OCI-LY1 (cell line): Measurements from ENCODE around the gene TAS2R40.

Experiments used
- H2AFZ ChIP-seq: fragments of 200-600 bp; sonication (generic), shearing (Covaris generic); 2 replicates; pipeline ENCODE4 v1.6.0; 2014; ENCODE audit warnings: antibody characterized with exemption, mild to moderate bottlenecking, low read length
- H3F3A ChIP-seq: fragments of 200-600 bp; sonication (generic), shearing (Covaris generic); 2 replicates; pipeline ENCODE4 v1.6.0; 2014; ENCODE audit warnings: mild to moderate bottlenecking, antibody characterized with exemption, low read length, moderate library complexity; ENCODE audit not compliant: insufficient read depth
- H3K27ac ChIP-seq: fragments of 200-600 bp; sonication (generic); 2 replicates; pipeline ENCODE4 v1.5.1; 2014; ENCODE audit warnings: low read length, mixed run types, mild to moderate bottlenecking, low read depth; ENCODE audit not compliant: poor library complexity, severe bottlenecking
- H3K27me3 ChIP-seq: fragments of 200-600 bp; sonication (generic); 2 replicates; pipeline ENCODE4 v1.6.0; 2014; ENCODE audit warnings: antibody characterized with exemption, mild to moderate bottlenecking, low read length, moderate library complexity; ENCODE audit not compliant: insufficient read depth
- H3K36me3 ChIP-seq: fragments of 200-600 bp; sonication (generic); 2 replicates; pipeline ENCODE4 v1.6.1; 2014; ENCODE audit warnings: mild to moderate bottlenecking, antibody characterized with exemption, low read length, moderate library complexity, mixed read lengths; ENCODE audit not compliant: insufficient read depth
- H3K4me1 ChIP-seq: fragments of 200-600 bp; sonication (generic); 2 replicates; pipeline ENCODE4 v1.5.1; 2014; ENCODE audit warnings: mild to moderate bottlenecking, low read length, moderate library complexity; ENCODE audit not compliant: insufficient read depth, severe bottlenecking
- H3K4me2 ChIP-seq: fragments of 200-600 bp; sonication (generic), shearing (Covaris generic); 2 replicates; pipeline ENCODE4 v1.6.1; 2014; ENCODE audit warnings: low read length
- H3K4me3 ChIP-seq: fragments of 200-600 bp; sonication (generic); 2 replicates; pipeline ENCODE4 v1.5.1; 2014; ENCODE audit warnings: low read length, low read depth, mild to moderate bottlenecking, mixed read lengths; ENCODE audit not compliant: poor library complexity, severe bottlenecking
- H3K79me2 ChIP-seq: fragments of 200-600 bp; shearing (Covaris generic); 2 replicates; pipeline ENCODE4 v1.6.1; 2016; ENCODE audit warnings: mixed run types, low read length, mixed read lengths; ENCODE audit not compliant: insufficient read depth
- H3K9ac ChIP-seq: fragments of 200-600 bp; sonication (generic), shearing (Covaris generic); 2 replicates; pipeline ENCODE4 v1.6.1; 2014; ENCODE audit warnings: mild to moderate bottlenecking, low read length, mixed read lengths
- H3K9me2 ChIP-seq: fragments of 200-600 bp; sonication (generic), shearing (Covaris generic); 2 replicates; pipeline ENCODE4 v1.6.1; 2014; ENCODE audit warnings: low read depth, mild to moderate bottlenecking, low read length, mixed read lengths
- H3K9me3 ChIP-seq: fragments of 200-600 bp; shearing (Covaris generic); 2 replicates; pipeline ENCODE4 v1.6.1; 2014; ENCODE audit warnings: low read length, mixed read lengths
- H4K20me1 ChIP-seq: fragments of 200-600 bp; sonication (generic), shearing (Covaris generic); 2 replicates; pipeline ENCODE4 v1.6.0; 2016; ENCODE audit warnings: mild to moderate bottlenecking, low read length; ENCODE audit not compliant: insufficient read depth
- CTCF ChIP-seq: fragments of 200-600 bp; sonication (generic), shearing (Covaris generic); IDR thresholded peaks from 2 replicates; pipeline ENCODE4 v1.5.1; 2017; ENCODE audit warnings: mild to moderate bottlenecking, antibody characterized with exemption, low read length, moderate library complexity, mixed read lengths
- EZH2 ChIP-seq: fragments of 200-600 bp; sonication (generic), shearing (Covaris generic); IDR thresholded peaks from 2 replicates; pipeline ENCODE4 v1.8.0; 2017; ENCODE audit warnings: borderline replicate concordance, mixed run types, mild to moderate bottlenecking, antibody characterized with exemption, low read length, moderate library complexity, mixed read lengths

The TAS2R40 gene

DNA sequence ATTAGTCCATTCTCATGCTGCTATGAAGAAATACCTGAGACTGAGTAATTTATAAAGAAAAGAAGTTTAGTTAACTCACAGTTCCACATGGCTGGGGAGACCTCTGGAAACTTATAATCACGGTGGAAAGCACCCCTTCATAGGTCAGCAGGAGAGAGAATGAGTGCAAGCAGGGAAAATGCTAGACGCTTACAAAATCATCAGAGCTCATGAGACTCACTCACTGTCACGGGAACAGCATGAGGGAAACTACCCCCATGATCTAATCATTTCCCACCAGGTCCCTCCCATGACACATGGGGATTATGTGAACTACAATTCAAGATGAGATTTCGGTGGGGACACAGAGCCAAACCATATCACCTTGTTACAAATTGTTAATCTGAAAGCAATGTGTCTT, 22.8 kb upstream of the TAS2R40 start:
- Histone ChIP-seq H3F3A (no peaks in the 10 kb centered on the region), H3K4me3 (no peak overlapping the region), H3K9me3 (no peaks in the 10 kb centered on the region), H3K27me3 (no peaks in the 10 kb centered on the region; the same call in 1 of the 2 replicates), H3K27ac (no peak overlapping the region), H3K4me1 (no peaks in the 10 kb centered on the region), H3K4me2 (no peak overlapping the region), H3K36me3 (no peaks in the 10 kb centered on the region), H2AFZ (no peak overlapping the region), H3K9ac (no peak overlapping the region), H4K20me1 (no peaks in the 10 kb centered on the region), H3K9me2 (no peaks in the 10 kb centered on the region), H3K79me2 (no peaks in the 10 kb centered on the region)
- TF ChIP-seq EZH2 (no peak), CTCF (no peak)

GRCh38 chr7:143202161-143202560, 19.7 kb upstream of the TAS2R40 start:
- no peak overlapping the region for H3K4me3 ChIP-seq
- H3K9me3 ChIP-seq = no peaks in the 10 kb centered on the region
- H3K27ac ChIP-seq = no peak overlapping the region
- H3K36me3 ChIP-seq = no peaks in the 10 kb centered on the region
- H4K20me1 ChIP-seq = no peaks in the 10 kb centered on the region
- H3K9ac ChIP-seq = no peak overlapping the region
- H3K27me3 ChIP-seq = no peaks in the 10 kb centered on the region; the same call in 1 of the 2 replicates
- no peaks in the 10 kb centered on the region for H3K79me2 ChIP-seq
- H2AFZ ChIP-seq = no peak overlapping the region
- H3F3A ChIP-seq = no peaks in the 10 kb centered on the region
- H3K4me2 ChIP-seq = no peak overlapping the region
- no peaks in the 10 kb centered on the region for H3K9me2 ChIP-seq
- no peaks in the 10 kb centered on the region for H3K4me1 ChIP-seq
- TF ChIP-seq EZH2 = no peak
- no peak for TF ChIP-seq CTCF

- H3F3A ChIP-seq = no peaks in the 10 kb centered on the region
- TF ChIP-seq CTCF (no peak), EZH2 (no peak)
These were observed 18.5 kb upstream of the TAS2R40 start for GRCh38 chr7:143203386-143203785.

More at GRCh38 chr7:143203386-143203785, 18.5 kb upstream of the TAS2R40 start:
- no peaks in the 10 kb centered on the region; the same call in 1 of the 2 replicates for H3K27me3 ChIP-seq
- no peak overlapping the region for H2AFZ ChIP-seq
- no peaks in the 10 kb centered on the region for H3K9me3 ChIP-seq
- H3K4me2 ChIP-seq = no peak overlapping the region
- H3K36me3 ChIP-seq = no peaks in the 10 kb centered on the region
- no peak overlapping the region for H3K27ac ChIP-seq
- H3K9me2 ChIP-seq = no peaks in the 10 kb centered on the region
- H4K20me1 ChIP-seq = no peaks in the 10 kb centered on the region
- H3K4me1 ChIP-seq = no peaks in the 10 kb centered on the region
- no peak overlapping the region for H3K4me3 ChIP-seq
- no peak overlapping the region for H3K9ac ChIP-seq
- H3K79me2 ChIP-seq = no peaks in the 10 kb centered on the region
